CD14-positive monocyte (primary cell): ENCODE measurements around the gene INS. TPM values are rescaled to one million over a fixed set of nuclear protein-coding genes. Genes with fewer than 3 reads are reported as not detected.

Experiments
- DNase-seq, 3 donors: peaks; one replicate each; pipeline ENCODE4 v3.0.0-alpha.2; 2011 to 2022
- H2AFZ ChIP-seq: 2 replicates; pipeline ENCODE4 v1.6.0; 2012; ENCODE audit warnings: mild to moderate bottlenecking, low read depth, low read length, inconsistent platforms; ENCODE audit not compliant: insufficient read depth, poor library complexity, severe bottlenecking
- H3K27ac ChIP-seq, 2 donors: 1 replicate in 1 of 2; 2 replicates in 1 of 2; pipeline ENCODE4 v1.5.1; 2012 to 2013; ENCODE audit warnings: low read length in 2 of 2, control low read depth in 1 of 2, inconsistent platforms in 1 of 2, low read depth in 1 of 2, mild to moderate bottlenecking in 1 of 2
- H3K27me3 ChIP-seq, 2 donors: one replicate each; pipeline versions ENCODE4 v1.6.0 to v1.6.1; 2011 to 2013; ENCODE audit warnings: low read length in 2 of 2; ENCODE audit not compliant: control insufficient read depth in 2 of 2, insufficient read depth in 2 of 2
- H3K36me3 ChIP-seq, 2 donors: replicated peaks in 1 of 2; 1 replicate in 1 of 2; 2 replicates in 1 of 2; pipeline versions ENCODE4 v1.5.1 to v1.6.1; 2012 to 2013; ENCODE audit warnings: low read length in 2 of 2, control low read depth in 1 of 2, inconsistent platforms in 1 of 2, mild to moderate bottlenecking in 1 of 2; ENCODE audit not compliant: insufficient read depth in 2 of 2, control insufficient read depth in 1 of 2
- H3K4me1 ChIP-seq, 2 donors: 1 replicate in 1 of 2; 2 replicates in 1 of 2; pipeline versions ENCODE4 v1.5.1 to v1.6.1; 2012 to 2013; ENCODE audit warnings: low read length in 2 of 2, control low read depth in 1 of 2, inconsistent platforms in 1 of 2, mild to moderate bottlenecking in 1 of 2, moderate library complexity in 1 of 2; ENCODE audit not compliant: insufficient read depth in 2 of 2, control insufficient read depth in 1 of 2
- H3K4me2 ChIP-seq: replicated peaks from 2 replicates; pipeline ENCODE3; 2012; ENCODE audit warnings: low read length, moderate library complexity, mild to moderate bottlenecking; ENCODE audit not compliant: poor library complexity, severe bottlenecking; ENCODE audit errors: extremely low read depth
- H3K4me3 ChIP-seq, 3 experiments: fragments of 200-600 bp in 1 of 3; sonication (generic) in 1 of 3; replicated peaks in 1 of 3; 1 replicate in 2 of 3; 2 replicates in 1 of 3; pipeline ENCODE4 v1.5.1; 2011 to 2013; ENCODE audit warnings: low read length in 3 of 3, mild to moderate bottlenecking in 3 of 3, control low read depth in 2 of 3, low read depth in 2 of 3, inconsistent platforms in 1 of 3, moderate library complexity in 1 of 3
- H3K79me2 ChIP-seq: 2 replicates; pipeline ENCODE4 v1.6.0; 2012; ENCODE audit warnings: mild to moderate bottlenecking, control low read depth, inconsistent platforms, low read length, moderate library complexity; ENCODE audit not compliant: insufficient read depth
- H3K9ac ChIP-seq: 2 replicates; pipeline ENCODE4 v1.6.0; 2017; ENCODE audit warnings: low read length, mild to moderate bottlenecking; ENCODE audit not compliant: insufficient read depth, poor library complexity, severe bottlenecking
- H3K9me3 ChIP-seq, 2 donors: replicated peaks in 1 of 2; 1 replicate in 1 of 2; 2 replicates in 1 of 2; pipeline versions ENCODE4 v1.5.1 to v1.6.1; 2012 to 2013; ENCODE audit warnings: low read length in 2 of 2, control low read depth in 1 of 2; ENCODE audit not compliant: control insufficient read depth in 1 of 2, insufficient read depth in 1 of 2
- H4K20me1 ChIP-seq: 2 replicates; pipeline ENCODE4 v1.6.0; 2012; ENCODE audit warnings: mild to moderate bottlenecking, low read length, control low read depth, moderate library complexity; ENCODE audit not compliant: insufficient read depth
- H3K27ac Mint-ChIP-seq, 7 donors: one replicate each; pipeline ENCODE4 v1.8.0; 2020; ENCODE audit warnings: mild to moderate bottlenecking in 7 of 7, mixed read lengths in 7 of 7, moderate library complexity in 6 of 7, inconsistent platforms in 2 of 7
- H3K27me3 Mint-ChIP-seq, 3 donors: one replicate each; pipeline ENCODE4 v1.8.0; 2021 to 2022; ENCODE audit warnings: low read depth in 3 of 3, mild to moderate bottlenecking in 3 of 3, mixed read lengths in 3 of 3, moderate library complexity in 3 of 3, inconsistent platforms in 1 of 3
- H3K36me3 Mint-ChIP-seq, 2 donors: one replicate each; pipeline ENCODE4 v1.8.0; 2020; ENCODE audit warnings: mixed read lengths in 2 of 2, inconsistent platforms in 1 of 2, mild to moderate bottlenecking in 1 of 2
- H3K4me1 Mint-ChIP-seq: one replicate; pipeline ENCODE4 v1.8.0; 2020; ENCODE audit warnings: mild to moderate bottlenecking, mixed read lengths
- H3K4me3 Mint-ChIP-seq, 2 donors: one replicate each; pipeline ENCODE4 v1.8.0; 2020; ENCODE audit warnings: mild to moderate bottlenecking in 2 of 2, mixed read lengths in 2 of 2, moderate library complexity in 1 of 2
- H3K9me3 Mint-ChIP-seq, 7 donors: one replicate each; pipeline ENCODE4 v1.8.0; 2020 to 2022; ENCODE audit warnings: mixed read lengths in 7 of 7, mild to moderate bottlenecking in 6 of 7, moderate library complexity in 6 of 7, inconsistent platforms in 2 of 7
- CTCF ChIP-seq: fragments of 200-600 bp; IDR thresholded peaks from one replicate; pipeline ENCODE4 v1.8.0; 2022; ENCODE audit warnings: antibody characterized with exemption, mild to moderate bottlenecking
- WGBS: methylation state at CpG from one replicate; pipeline ENCODE4 v1.1.5; 2013; ENCODE audit warnings: missing lambda C conversion rate; ENCODE audit not compliant: insufficient coverage; 5-methylcytosine and 5-hydroxymethylcytosine counted together
- intact Hi-C, 2 donors: fragments of 100-400 bp; cut with micrococcal nuclease; formaldehyde crosslinking; loops; one replicate each; pipeline versions ENCODE4 v1.15.0 to v1.15.1; 2023
- polyA plus RNA-seq, 3 donors: library from polyadenylated mRNA; depleted of rRNA in 1 of 3; unstranded in 2 of 3; stranded (reverse) in 1 of 3; fragments of 300-500 nt in 2 of 3; fragments of >200 nt in 1 of 3; fragmentation: Illumina TruSeq in 2 of 3; gene quantifications; 1 replicate in 2 of 3; 2 replicates in 1 of 3; pipeline ENCODE4 v1.2.3, GENCODE V29; 2012 to 2021

Gene INS
- polyA plus RNA-seq, 3 donors: not detected

GRCh38 chr11:2209900-2210321, 48.9 kb upstream of the INS start:
- 73% methylated on average over 10 of the region's 12 CpGs for WGBS
- no peak overlapping the region for H3K27ac Mint-ChIP-seq
- no peak overlapping the region for H3K4me2 ChIP-seq
- DNase-seq: no peak
- peaks cover 6 to 8% of the 10 kb centered on the region in 2 donors for H3K4me1 ChIP-seq
- H3K9me3 ChIP-seq: peaks cover 4 to 7% of the 10 kb centered on the region in 2 donors
- no peaks in the 10 kb centered on the region for H3K36me3 Mint-ChIP-seq
- H3K4me1 Mint-ChIP-seq: peaks cover 6% of the 10 kb centered on the region
- H3K4me3 Mint-ChIP-seq: no peak overlapping the region
- no peak overlapping the region for H3K9ac ChIP-seq
- H2AFZ ChIP-seq: no peak overlapping the region
- H3K79me2 ChIP-seq: no peaks in the 10 kb centered on the region
- H3K4me3 ChIP-seq: no peak overlapping the region
- intact Hi-C loops: no loop called here
- no peak for TF ChIP-seq CTCF
- H3K36me3 ChIP-seq: no peaks in the 10 kb centered on the region
- no peaks in the 10 kb centered on the region for H3K27me3 ChIP-seq
- H3K27ac ChIP-seq: no peak overlapping the region
- H4K20me1 ChIP-seq: no peaks in the 10 kb centered on the region
- H3K9me3 Mint-ChIP-seq: peaks cover 3 to 11% (median 7%) of the 10 kb centered on the region in 7 donors
- peaks cover 2 to 4% (median 4%) of the 10 kb centered on the region in 3 donors for H3K27me3 Mint-ChIP-seq

DNA sequence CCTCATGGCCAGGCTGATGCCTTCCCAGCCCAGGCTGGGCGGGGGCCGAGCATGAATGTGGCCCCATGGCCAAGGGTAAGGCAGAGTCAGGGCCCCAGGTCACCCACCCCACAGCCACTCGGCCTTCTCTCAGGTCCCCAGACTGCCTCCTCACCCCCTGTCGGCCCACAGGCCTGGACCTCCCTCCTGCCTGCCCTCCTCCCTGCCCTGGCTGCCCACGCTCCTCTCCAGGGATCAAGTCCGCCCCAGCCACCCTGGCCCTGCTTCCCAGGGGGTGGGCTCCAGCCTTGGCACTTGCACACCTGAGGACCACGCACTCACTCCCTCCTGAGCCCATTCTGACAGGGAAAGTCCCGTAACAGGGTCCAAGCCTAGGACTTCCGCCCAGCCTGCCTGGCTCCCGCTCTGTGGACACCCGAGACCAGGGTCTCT, 48.4 kb upstream of the INS start:
- TF ChIP-seq CTCF: no peak
- H4K20me1 ChIP-seq: no peaks in the 10 kb centered on the region
- DNase-seq: peak in 1 of 3 donors; percentile 1
- H3K27me3 ChIP-seq: no peaks in the 10 kb centered on the region
- no peak overlapping the region for H2AFZ ChIP-seq
- peaks cover 6 to 8% of the 10 kb centered on the region in 2 donors for H3K4me1 ChIP-seq
- peaks cover 4 to 7% of the 10 kb centered on the region in 2 donors for H3K9me3 ChIP-seq
- intact Hi-C loops: no loop called here
- Mint-ChIP-seq H3K4me1 (peaks cover 6% of the 10 kb centered on the region), H3K9me3 (peaks cover 3 to 10% (median 7%) of the 10 kb centered on the region in 7 donors), H3K36me3 (no peaks in the 10 kb centered on the region), H3K27me3 (peaks cover 2 to 5% (median 4%) of the 10 kb centered on the region in 3 donors), H3K4me3 (no peak overlapping the region), H3K27ac (no peak overlapping the region)
- H3K4me3 ChIP-seq: no peak overlapping the region
- no peaks in the 10 kb centered on the region for H3K79me2 ChIP-seq
- 86% methylated on average over 10 of the region's 11 CpGs for WGBS
- no peak overlapping the region for H3K27ac ChIP-seq
- H3K4me2 ChIP-seq: no peak overlapping the region
- H3K36me3 ChIP-seq: no peaks in the 10 kb centered on the region
- H3K9ac ChIP-seq: no peak overlapping the region
